ENCODE measurements around the gene CACNA1D.

GRCh38 chr3:53689681-53690080 lies 195.3 kb downstream of the CACNA1D start:
- TF ChIP-seq CTCF (IDR thresholded peaks at IDR 0.05), result no peak
- TF ChIP-seq POLR2A (IDR thresholded peaks at IDR 0.05), result no peak
